ENCODE measurements around the gene SAMD11.

GRCh38 chr1:908661-909060 is 15.1 kb upstream of the SAMD11 start:
- no peak for TF ChIP-seq POLR2A (IDR thresholded peaks at IDR 0.05)
- TF ChIP-seq, protein P1, sequence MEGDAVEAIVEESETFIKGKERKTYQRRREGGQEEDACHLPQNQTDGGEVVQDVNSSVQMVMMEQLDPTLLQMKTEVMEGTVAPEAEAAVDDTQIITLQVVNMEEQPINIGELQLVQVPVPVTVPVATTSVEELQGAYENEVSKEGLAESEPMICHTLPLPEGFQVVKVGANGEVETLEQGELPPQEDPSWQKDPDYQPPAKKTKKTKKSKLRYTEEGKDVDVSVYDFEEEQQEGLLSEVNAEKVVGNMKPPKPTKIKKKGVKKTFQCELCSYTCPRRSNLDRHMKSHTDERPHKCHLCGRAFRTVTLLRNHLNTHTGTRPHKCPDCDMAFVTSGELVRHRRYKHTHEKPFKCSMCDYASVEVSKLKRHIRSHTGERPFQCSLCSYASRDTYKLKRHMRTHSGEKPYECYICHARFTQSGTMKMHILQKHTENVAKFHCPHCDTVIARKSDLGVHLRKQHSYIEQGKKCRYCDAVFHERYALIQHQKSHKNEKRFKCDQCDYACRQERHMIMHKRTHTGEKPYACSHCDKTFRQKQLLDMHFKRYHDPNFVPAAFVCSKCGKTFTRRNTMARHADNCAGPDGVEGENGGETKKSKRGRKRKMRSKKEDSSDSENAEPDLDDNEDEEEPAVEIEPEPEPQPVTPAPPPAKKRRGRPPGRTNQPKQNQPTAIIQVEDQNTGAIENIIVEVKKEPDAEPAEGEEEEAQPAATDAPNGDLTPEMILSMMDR (IDR thresholded peaks at IDR 0.05), result no peak

All from gastroesophageal sphincter (tissue), 3 donors.